Esophagus squamous epithelium (tissue), 5 donors: Measurements from ENCODE around the gene TOP3A. TPM values are rescaled to one million over a fixed set of nuclear protein-coding genes. Genes with fewer than 3 reads are reported as not detected.

ENCODE experiments used
- DNase-seq: peaks from one replicate; lab custom pipeline; 2025; lab: John Stamatoyannopoulos, UW
- H3K27ac ChIP-seq, 4 donors: fragments of 200-600 bp; sonication (generic); one replicate each; pipeline ENCODE4 v1.5.1; 2016 to 2019; ENCODE audit warnings: mild to moderate bottlenecking in 1 of 4
- H3K27me3 ChIP-seq, 4 donors: fragments of 200-600 bp; sonication (generic); 1 replicate in 3 of 4; 2 replicates in 1 of 4; pipeline versions ENCODE4 v1.5.1 to v1.6.0; 2017 to 2021; ENCODE audit warnings: antibody characterized with exemption in 1 of 4
- H3K36me3 ChIP-seq, 3 donors: fragments of 200-600 bp; sonication (generic); one replicate each; pipeline ENCODE4 v1.5.1; 2016 to 2019
- H3K4me1 ChIP-seq, 3 donors: fragments of 200-600 bp; sonication (generic); one replicate each; pipeline ENCODE4 v1.5.1; 2017 to 2019
- H3K4me3 ChIP-seq, 4 donors: fragments of 200-600 bp; sonication (generic); 1 replicate in 3 of 4; 2 replicates in 1 of 4; pipeline ENCODE4 v1.5.1; 2016 to 2019; ENCODE audit warnings: mild to moderate bottlenecking in 2 of 4, moderate library complexity in 1 of 4
- H3K9me3 ChIP-seq, 3 donors: fragments of 200-600 bp; sonication (generic); one replicate each; pipeline ENCODE4 v1.5.1; 2016 to 2019
- POLR2A ChIP-seq, 4 donors: fragments of 450-650 bp; IDR thresholded peaks; one replicate each; pipeline ENCODE4 v1.6.1; 2017; ENCODE audit warnings: antibody characterized with exemption in 4 of 4, mild to moderate bottlenecking in 4 of 4, moderate library complexity in 3 of 4
- WGBS, 2 donors: methylation state at CpG; one replicate each; pipeline ENCODE4 v1.1.5; 2018; 5-methylcytosine and 5-hydroxymethylcytosine counted together
- intact Hi-C: fragments of 100-400 bp; cut with DNase I; formaldehyde crosslinking; loops from one replicate; pipeline ENCODE4 v1.15.0; 2022
- total RNA-seq, 4 donors: library from RNA; depleted of rRNA; stranded (reverse); fragments of >200 nt; gene quantifications; one replicate each; pipeline ENCODE4 v1.1.0, GENCODE V29; 2016
- TF ChIP-seq, protein P1 (sequence below), 6 experiments: fragments of 450-650 bp in 4 of 6; fragments of 200-600 bp in 2 of 6; sonication (generic) in 2 of 6; IDR thresholded peaks; one replicate each; pipeline ENCODE4 v1.5.1; 2016 to 2019; ENCODE audit warnings: antibody characterized with exemption in 6 of 6, mild to moderate bottlenecking in 4 of 6, moderate library complexity in 4 of 6
- donor health status: DM: yes; HTN: yes; CAD: no.

Gene TOP3A
- total RNA-seq, 4 donors from 2014 or later: 17.9 to 34.0 (median 21.1) TPM

GRCh38 chr17:18291718-18292540 lies 22.9 kb downstream of the TOP3A start:
- H3K4me1 ChIP-seq: no peaks in the 10 kb centered on the region
- intact Hi-C loops: no loop called here
- H3K36me3 ChIP-seq: peaks cover 15 to 100% (median 43%) of the 10 kb centered on the region in 3 donors
- no peaks in the 10 kb centered on the region for H3K9me3 ChIP-seq
- TF ChIP-seq POLR2A (IDR thresholded peaks at IDR 0.05): no peak
- TF ChIP-seq, protein P1, sequence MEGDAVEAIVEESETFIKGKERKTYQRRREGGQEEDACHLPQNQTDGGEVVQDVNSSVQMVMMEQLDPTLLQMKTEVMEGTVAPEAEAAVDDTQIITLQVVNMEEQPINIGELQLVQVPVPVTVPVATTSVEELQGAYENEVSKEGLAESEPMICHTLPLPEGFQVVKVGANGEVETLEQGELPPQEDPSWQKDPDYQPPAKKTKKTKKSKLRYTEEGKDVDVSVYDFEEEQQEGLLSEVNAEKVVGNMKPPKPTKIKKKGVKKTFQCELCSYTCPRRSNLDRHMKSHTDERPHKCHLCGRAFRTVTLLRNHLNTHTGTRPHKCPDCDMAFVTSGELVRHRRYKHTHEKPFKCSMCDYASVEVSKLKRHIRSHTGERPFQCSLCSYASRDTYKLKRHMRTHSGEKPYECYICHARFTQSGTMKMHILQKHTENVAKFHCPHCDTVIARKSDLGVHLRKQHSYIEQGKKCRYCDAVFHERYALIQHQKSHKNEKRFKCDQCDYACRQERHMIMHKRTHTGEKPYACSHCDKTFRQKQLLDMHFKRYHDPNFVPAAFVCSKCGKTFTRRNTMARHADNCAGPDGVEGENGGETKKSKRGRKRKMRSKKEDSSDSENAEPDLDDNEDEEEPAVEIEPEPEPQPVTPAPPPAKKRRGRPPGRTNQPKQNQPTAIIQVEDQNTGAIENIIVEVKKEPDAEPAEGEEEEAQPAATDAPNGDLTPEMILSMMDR (IDR thresholded peaks at IDR 0.05): no peak
- 93 to 95% methylated on average over 11 to 13 of the region's 15 CpGs for WGBS, 2 donors
- no peaks in the 10 kb centered on the region for H3K27me3 ChIP-seq
- H3K4me3 ChIP-seq: no peak overlapping the region
- no peak for DNase-seq
- H3K27ac ChIP-seq: no peak overlapping the region

GRCh38 chr17:18285296-18285695 lies 29.5 kb downstream of the TOP3A start:
- no peaks in the 10 kb centered on the region for H3K9me3 ChIP-seq
- H3K27ac ChIP-seq: no peak overlapping the region
- no peaks in the 10 kb centered on the region for H3K27me3 ChIP-seq
- no peaks in the 10 kb centered on the region for H3K4me1 ChIP-seq
- TF ChIP-seq POLR2A (IDR thresholded peaks at IDR 0.05): no peak
- TF ChIP-seq, protein P1 (IDR thresholded peaks at IDR 0.05): no peak
- no peak overlapping the region for H3K4me3 ChIP-seq
- peaks cover 21 to 100% (median 42%) of the 10 kb centered on the region in 3 donors for H3K36me3 ChIP-seq
- 95 to 100% methylated on average over 5 to 10 of the region's 11 CpGs for WGBS, 2 donors
- intact Hi-C loops: no loop called here
- DNase-seq: no peak

DNA sequence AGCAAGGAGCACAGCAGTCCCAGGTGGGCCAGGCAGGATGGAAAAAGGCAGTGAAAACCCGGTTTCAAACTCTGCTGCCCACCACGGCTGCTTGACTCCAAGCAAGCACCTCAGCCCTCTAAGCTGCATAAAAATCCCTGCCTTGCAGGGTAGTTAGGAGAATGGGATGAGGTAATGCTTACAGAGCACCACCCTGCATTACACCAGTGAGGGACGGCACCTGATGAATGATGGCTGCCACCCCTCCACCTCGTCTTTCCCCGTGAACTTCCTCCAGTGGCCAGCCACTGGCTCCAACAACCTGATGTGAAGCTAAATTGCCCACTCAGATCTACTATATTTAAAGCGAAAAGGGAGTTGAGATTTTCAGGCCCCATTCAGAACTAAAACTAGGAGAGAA lies 33.0 kb downstream of the TOP3A start:
- intact Hi-C loops: no loop called here
- Histone ChIP-seq H3K27me3 (no peaks in the 10 kb centered on the region), H3K27ac (no peak overlapping the region), H3K4me3 (no peak overlapping the region), H3K36me3 (peaks cover 21 to 100% (median 40%) of the 10 kb centered on the region in 3 donors), H3K4me1 (no peaks in the 10 kb centered on the region), H3K9me3 (no peaks in the 10 kb centered on the region)
- no peak for TF ChIP-seq POLR2A (IDR thresholded peaks at IDR 0.05)
- TF ChIP-seq, protein P1 (IDR thresholded peaks at IDR 0.05): no peak
- no peak for DNase-seq
- WGBS, 2 donors: 87 to 91% methylated on average over 5 to 6 of the region's 6 CpGs

- peaks cover 21 to 100% (median 45%) of the 10 kb centered on the region in 3 donors for H3K36me3 ChIP-seq
- no peak for TF ChIP-seq POLR2A (IDR thresholded peaks at IDR 0.05)
- TF ChIP-seq, protein P1 (IDR thresholded peaks at IDR 0.05): no peak
- H3K4me3 ChIP-seq: no peak overlapping the region
- intact Hi-C loops: no loop called here
- H3K27me3 ChIP-seq: no peaks in the 10 kb centered on the region
- 51 to 68% methylated on average over 5 of the region's 5 CpGs for WGBS, 2 donors
- no peak for DNase-seq
- H3K4me1 ChIP-seq: no peaks in the 10 kb centered on the region
- no peak overlapping the region for H3K27ac ChIP-seq
- H3K9me3 ChIP-seq: no peaks in the 10 kb centered on the region
These were observed 33.9 kb downstream of the TOP3A start for GRCh38 chr17:18280766-18281371.

GRCh38 chr17:18280249-18280648 lies 34.5 kb downstream of the TOP3A start:
- TF ChIP-seq, protein P1 (IDR thresholded peaks at IDR 0.05): no peak
- no peak for TF ChIP-seq POLR2A (IDR thresholded peaks at IDR 0.05)
- intact Hi-C loops: no loop called here
- no peaks in the 10 kb centered on the region for H3K4me1 ChIP-seq
- H3K36me3 ChIP-seq: peaks cover 21 to 100% (median 44%) of the 10 kb centered on the region in 3 donors
- DNase-seq: no peak
- H3K9me3 ChIP-seq: no peaks in the 10 kb centered on the region
- no peak overlapping the region for H3K4me3 ChIP-seq
- no peak overlapping the region for H3K27ac ChIP-seq
- 80% methylated on average over 2 of the region's 4 CpGs; no CpG with 5 or more reads in 1 of the 2 donors for WGBS, 2 donors
- H3K27me3 ChIP-seq: no peaks in the 10 kb centered on the region
